IMR-90 (cell line): ENCODE data around the gene PLEKHG1. TPM values are rescaled to one million over a fixed set of nuclear protein-coding genes. Genes with fewer than 3 reads are reported as not detected.

Experiments used
- ATAC-seq: fragments of 200-7000 bp; cut with Tn5 transposase; 2 replicates; pipeline ENCODE4 v1.9.1; 2020; ENCODE audit warnings: low read depth, mild to moderate bottlenecking, moderate library complexity
- BruUV-seq: library from RNA; stranded (reverse); fragments of 400-500 nt; replicated peaks from 2 replicates; lab custom pipeline; 2021; lab: Mats Ljungman, UMichigan
- CTCF ChIA-PET: fragments of 300-600 bp; formaldehyde crosslinking; extraction: SDS; loops from one replicate; lab custom pipeline; 2021; ENCODE audit warnings: antibody characterized with exemption; lab: Yijun Ruan, JAX
- POLR2A ChIA-PET: fragments of 300-600 bp; sonication (Branson Sonifier 250); formaldehyde crosslinking; loops from one replicate; lab custom pipeline; 2022; ENCODE audit warnings: antibody characterized with exemption; ENCODE audit not compliant: unreplicated experiment; lab: Charles Lee
- DNase-seq: peaks from one replicate; pipeline ENCODE4 v3.0.0; 2013
- H2AFZ ChIP-seq: replicated peaks from 2 replicates; pipeline ENCODE3; 2013; ENCODE audit warnings: low read length, mild to moderate bottlenecking; ENCODE audit not compliant: poor library complexity
- H2AK5ac ChIP-seq: 2 replicates; pipeline ENCODE4 v1.6.1; 2013; ENCODE audit warnings: low read depth, low read length, inconsistent platforms
- H2AK9ac ChIP-seq: replicated peaks from 2 replicates; pipeline ENCODE3; 2013; ENCODE audit warnings: mild to moderate bottlenecking, low read depth, low read length, moderate library complexity; ENCODE audit not compliant: poor library complexity
- H2BK120ac ChIP-seq: 2 replicates; pipeline ENCODE4 v1.6.1; 2013; ENCODE audit warnings: low read depth, low read length, inconsistent platforms
- H2BK15ac ChIP-seq: 3 replicates; pipeline ENCODE4 v1.6.1; 2013; ENCODE audit warnings: low read depth, low read length, inconsistent platforms
- H2BK20ac ChIP-seq: 2 replicates; pipeline ENCODE4 v1.6.1; 2013; ENCODE audit warnings: low read depth, mild to moderate bottlenecking, inconsistent platforms, low read length, moderate library complexity
- H2BK5ac ChIP-seq: 2 replicates; pipeline ENCODE4 v1.6.1; 2013; ENCODE audit warnings: mild to moderate bottlenecking, low read depth, low read length, inconsistent platforms; ENCODE audit not compliant: poor library complexity, severe bottlenecking
- H3K14ac ChIP-seq: replicated peaks from 2 replicates; pipeline ENCODE4 v1.6.1; 2013; ENCODE audit warnings: low read depth, low read length, inconsistent platforms
- H3K18ac ChIP-seq: 2 replicates; pipeline ENCODE4 v1.6.1; 2013; ENCODE audit warnings: low read depth, low read length, control low read depth
- H3K23ac ChIP-seq: 2 replicates; pipeline ENCODE4 v1.6.1; 2013; ENCODE audit warnings: low read depth, low read length, inconsistent platforms
- H3K27ac ChIP-seq: 2 replicates; pipeline ENCODE4 v1.5.1; 2013; ENCODE audit warnings: mild to moderate bottlenecking, control low read depth, low read length; ENCODE audit not compliant: insufficient read depth
- H3K27me3 ChIP-seq: 2 replicates; pipeline ENCODE4 v1.6.1; 2013; ENCODE audit warnings: low read length; ENCODE audit not compliant: control insufficient read depth, insufficient read depth
- H3K36me3 ChIP-seq: 2 replicates; pipeline ENCODE4 v1.6.1; 2013; ENCODE audit warnings: low read length, mixed read lengths; ENCODE audit not compliant: control insufficient read depth, insufficient read depth
- H3K4ac ChIP-seq: 2 replicates; pipeline ENCODE4 v1.6.1; 2013; ENCODE audit warnings: low read depth, low read length, inconsistent platforms
- H3K4me1 ChIP-seq: 2 replicates; pipeline ENCODE4 v1.6.1; 2013; ENCODE audit warnings: low read length, mixed read lengths; ENCODE audit not compliant: control insufficient read depth, insufficient read depth
- H3K4me2 ChIP-seq: 2 replicates; pipeline ENCODE4 v1.6.1; 2013; ENCODE audit warnings: low read depth, mild to moderate bottlenecking, control low read depth, low read length, moderate library complexity
- H3K4me3 ChIP-seq: 2 replicates; pipeline ENCODE4 v1.5.1; 2013; ENCODE audit warnings: low read depth, mild to moderate bottlenecking, control low read depth, low read length, moderate library complexity; ENCODE audit not compliant: insufficient read depth
- H3K56ac ChIP-seq: 2 replicates; pipeline ENCODE4 v1.6.1; 2013; ENCODE audit warnings: low read length, inconsistent platforms; ENCODE audit not compliant: insufficient read depth; ENCODE audit errors: extremely low read depth
- H3K79me1 ChIP-seq, 2 experiments: 2 replicates each; pipeline ENCODE4 v1.6.1; 2013; ENCODE audit warnings: low read length in 2 of 2, inconsistent platforms in 1 of 2, low read depth in 1 of 2
- H3K9ac ChIP-seq: 2 replicates; pipeline ENCODE4 v1.6.1; 2013; ENCODE audit warnings: low read depth, low read length, control low read depth
- H3K9me1 ChIP-seq: 2 replicates; pipeline ENCODE4 v1.6.1; 2013; ENCODE audit warnings: low read length, inconsistent platforms; ENCODE audit not compliant: insufficient read depth
- H3K9me3 ChIP-seq: 2 replicates; pipeline ENCODE4 v1.6.1; 2013; ENCODE audit warnings: low read length; ENCODE audit not compliant: control insufficient read depth, insufficient read depth
- H4K20me1 ChIP-seq: 2 replicates; pipeline ENCODE4 v1.6.1; 2013; ENCODE audit warnings: low read length, inconsistent platforms; ENCODE audit not compliant: insufficient read depth
- H4K5ac ChIP-seq: 2 replicates; pipeline ENCODE4 v1.6.1; 2013; ENCODE audit warnings: mild to moderate bottlenecking, low read depth, low read length, control low read depth
- H4K8ac ChIP-seq, 2 experiments: 2 replicates each; pipeline ENCODE4 v1.6.1; 2013; ENCODE audit warnings: low read depth in 2 of 2, low read length in 2 of 2, control low read depth in 1 of 2, inconsistent platforms in 1 of 2
- H4K91ac ChIP-seq: 2 replicates; pipeline ENCODE4 v1.6.1; 2013; ENCODE audit warnings: low read depth, low read length, inconsistent platforms; ENCODE audit not compliant: insufficient read depth
- CEBPB ChIP-seq: IDR thresholded peaks from 2 replicates; pipeline ENCODE4 v1.6.1; 2012; ENCODE audit warnings: low read depth, low read length, improper control_type of control experiment
- CTCF ChIP-seq: conservative IDR thresholded peaks from 2 replicates; pipeline ENCODE4 v1.5.1; 2012; ENCODE audit warnings: mild to moderate bottlenecking, low read depth, low read length, improper control_type of control experiment
- ELK1 ChIP-seq: fragments of 150-350 bp; IDR thresholded peaks from 2 replicates; pipeline ENCODE4 v1.6.1; 2016; ENCODE audit warnings: low read depth, mild to moderate bottlenecking, low read length, moderate library complexity, borderline replicate concordance
- FOS ChIP-seq: fragments of 150-350 bp; IDR thresholded peaks from 2 replicates; pipeline ENCODE4 v1.6.1; 2016; ENCODE audit warnings: low read depth, low read length
- MAFK ChIP-seq: IDR thresholded peaks from 2 replicates; pipeline ENCODE4 v1.6.1; 2012; ENCODE audit warnings: low read depth, low read length, improper control_type of control experiment
- MAZ ChIP-seq: IDR thresholded peaks from 2 replicates; pipeline ENCODE4 v1.6.1; 2012; ENCODE audit warnings: low read depth, mild to moderate bottlenecking, low read length, improper control_type of control experiment, moderate library complexity, borderline replicate concordance
- NFE2L2 ChIP-seq: fragments of 150-350 bp; IDR thresholded peaks from 2 replicates; pipeline ENCODE4 v1.6.1; 2016; ENCODE audit warnings: low read depth, mild to moderate bottlenecking, low read length
- POLR2A ChIP-seq: IDR thresholded peaks from 2 replicates; pipeline ENCODE4 v1.6.1; 2012; ENCODE audit warnings: mild to moderate bottlenecking, low read depth, low read length
- RAD21 ChIP-seq: IDR thresholded peaks from 2 replicates; pipeline ENCODE4 v1.6.1; 2012; ENCODE audit warnings: low read length, improper control_type of control experiment
- RCOR1 ChIP-seq: IDR thresholded peaks from 2 replicates; pipeline ENCODE4 v1.6.1; 2012; ENCODE audit warnings: mild to moderate bottlenecking, low read length, improper control_type of control experiment; ENCODE audit not compliant: insufficient replicate concordance
- RFX5 ChIP-seq: IDR thresholded peaks from 2 replicates; pipeline ENCODE4 v1.8.0; 2012; ENCODE audit warnings: low read depth, mild to moderate bottlenecking, low read length, moderate library complexity
- SMC3 ChIP-seq: fragments of 150-350 bp; IDR thresholded peaks from 2 replicates; pipeline ENCODE4 v1.6.1; 2016; ENCODE audit warnings: low read depth, mild to moderate bottlenecking, antibody characterized with exemption, low read length, moderate library complexity
- WGBS, 2 experiments: methylation state at CpG; one replicate each; pipeline versions ENCODE4 v1.1.5 to v1.1.7; 2013; ENCODE audit warnings: missing lambda C conversion rate in 2 of 2; ENCODE audit not compliant: insufficient read length in 1 of 2; ENCODE audit errors: extremely low coverage in 2 of 2; 5-methylcytosine and 5-hydroxymethylcytosine counted together
- dilution Hi-C: fragments of 300-500 bp; cut with HindIII; formaldehyde crosslinking; loops from one replicate; pipeline ENCODE4 v1.14.3; 2018; ENCODE audit warnings: low sequenced_read_pairs; ENCODE audit not compliant: unreplicated experiment
- in situ Hi-C: fragments of 300-500 bp; cut with MboI; formaldehyde crosslinking; loops from 3 replicates; pipeline ENCODE4 v1.14.3; 2019; ENCODE audit warnings: low sequenced_read_pairs, inconsistent platforms, mixed read lengths
- intact Hi-C: fragments of 100-400 bp; cut with micrococcal nuclease; formaldehyde crosslinking; loops from 2 replicates; pipeline ENCODE4 v1.10.0; 2022
- polyA plus RNA-seq, 3 experiments: library from polyadenylated mRNA; depleted of rRNA; stranded (reverse); fragments of >200 nt; gene quantifications; 2 replicates each; pipeline ENCODE4 v1.2.3, GENCODE V29; 2012; ENCODE audit warnings: low replicate concordance in 1 of 3
- total RNA-seq: library from RNA; depleted of rRNA; stranded (reverse); fragments of >200 nt; gene quantifications from 2 replicates; pipeline ENCODE4 v1.2.3, GENCODE V29; 2012

PLEKHG1 gene
- total and polyA plus RNA-seq, 2 of the 4 experiments (the other 2 are of a cell fraction): 0.09 to 0.36 TPM

GRCh38 chr6:150616586-150616985 is 16.9 kb downstream of the PLEKHG1 start:
- Histone ChIP-seq H4K91ac (no peak overlapping the region), H3K56ac (no peak overlapping the region), H3K4me2 (no peak overlapping the region), H3K14ac (no peak overlapping the region), H3K27me3 (peaks cover 4% of the 10 kb centered on the region; the same call in 1 of the 2 replicates), H3K9me3 (no peaks in the 10 kb centered on the region), H3K4me1 (no peaks in the 10 kb centered on the region), H3K4me3 (no peak overlapping the region), H3K9ac (no peak overlapping the region), H2BK20ac (no peak overlapping the region), H2AK5ac (no peak overlapping the region), H2AFZ (no peak overlapping the region), H3K79me1 (no peaks in the 10 kb centered on the region), H3K36me3 (no peaks in the 10 kb centered on the region), H4K8ac (no peak overlapping the region), H2BK15ac (no peak overlapping the region), H2BK5ac (no peak overlapping the region), H3K9me1 (no peaks in the 10 kb centered on the region), H4K5ac (no peak overlapping the region), H4K20me1 (no peaks in the 10 kb centered on the region), H3K4ac (no peak overlapping the region), H2BK120ac (no peak overlapping the region), H3K18ac (no peak overlapping the region), H3K23ac (no peak overlapping the region), H3K27ac (no peak overlapping the region), H2AK9ac (no peak overlapping the region)
- in situ Hi-C loops (no loop called here), dilution Hi-C loops (no loop called here), intact Hi-C loops (no loop called here)
- ChIA-PET CTCF (no interaction called here), POLR2A (no interaction called here)
- DNase-seq (no peak), ATAC-seq (no peak)
- WGBS, 2 experiments: no CpG with 5 or more reads among the region's 2 CpGs
- TF ChIP-seq RCOR1 (no peak), FOS (no peak), MAZ (no peak), CTCF (no peak), RFX5 (no peak), ELK1 (no peak), CEBPB (no peak), SMC3 (no peak), MAFK (no peak), NFE2L2 (no peak), RAD21 (no peak), POLR2A (no peak)
- no TSS peak for BruUV-seq
